HCT116 (cell line): ENCODE measurements around the gene CISTR. TPM values are rescaled to one million over a fixed set of nuclear protein-coding genes. Genes with fewer than 3 reads are reported as not detected.

Experiments used
- total RNA-seq: library from RNA; stranded (reverse); gene quantifications from one replicate; pipeline ENCODE4 v1.2.1, GENCODE V29; 2021; ENCODE audit not compliant: unreplicated experiment

The CISTR gene
- total RNA-seq, 1 experiment from 2014 or later: not detected

Other genes starting within 250 kb of the CISTR start
- not detected for gene NPFF, start 244.5 kb downstream of the CISTR start, total RNA-seq
- gene ATF7, start 125.6 kb downstream of the CISTR start, total RNA-seq: 24.0 TPM
- 304 TPM for gene ATP5MC2, start 75.9 kb downstream of the CISTR start, total RNA-seq
- 42.6 TPM for gene CALCOCO1, start 24.5 kb downstream of the CISTR start, total RNA-seq
- gene HOXC13, start 186.9 kb upstream of the CISTR start, total RNA-seq: 3.8 TPM
- not detected for gene HOXC12, start 202.9 kb upstream of the CISTR start, total RNA-seq
- gene HOXC11, start 221.1 kb upstream of the CISTR start, total RNA-seq: 0.22 TPM
- gene HOTAIR, start 223.0 kb upstream of the CISTR start, total RNA-seq: 0.25 TPM
- gene HOXC10, start 233.2 kb upstream of the CISTR start, total RNA-seq: 3.8 TPM
- 11.3 TPM for gene HOXC9, start 248.2 kb upstream of the CISTR start, total RNA-seq